A204.1 (cell line): Measurements from ENCODE around the gene MYO15B.
"Not testable (repeated sequence)": the region's sequence is repeated elsewhere in the genome, so short reads cannot be mapped to it uniquely, and the experiment has no call there.

ENCODE experiments used
- FAIRE-seq: peaks from 2 replicates; lab custom pipeline; 2012; peaks lifted over from hg19 to GRCh38; lab: Jason Lieb, UNC

Gene MYO15B

DNA sequence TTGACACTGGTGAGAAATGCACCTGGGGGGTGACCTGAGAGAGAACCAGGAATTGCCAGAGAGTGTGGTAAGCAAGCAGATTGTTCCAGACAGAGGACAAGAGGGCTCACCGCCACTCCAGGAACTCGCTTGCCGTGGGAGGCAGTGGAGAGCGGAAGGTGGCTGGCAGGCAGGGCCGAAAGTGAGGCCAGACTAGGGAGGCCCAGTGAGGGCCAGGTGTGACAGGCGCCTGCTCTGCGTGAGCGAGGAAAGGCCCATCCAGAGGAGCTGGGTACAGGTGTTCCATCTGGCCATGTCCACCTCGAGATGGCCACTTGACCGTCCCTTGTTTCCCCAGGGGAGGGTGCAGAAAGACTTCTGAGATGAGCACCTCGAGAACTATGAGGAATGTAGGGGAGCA, 11.9 kb upstream of the MYO15B start:
- no peak for FAIRE-seq

DNA sequence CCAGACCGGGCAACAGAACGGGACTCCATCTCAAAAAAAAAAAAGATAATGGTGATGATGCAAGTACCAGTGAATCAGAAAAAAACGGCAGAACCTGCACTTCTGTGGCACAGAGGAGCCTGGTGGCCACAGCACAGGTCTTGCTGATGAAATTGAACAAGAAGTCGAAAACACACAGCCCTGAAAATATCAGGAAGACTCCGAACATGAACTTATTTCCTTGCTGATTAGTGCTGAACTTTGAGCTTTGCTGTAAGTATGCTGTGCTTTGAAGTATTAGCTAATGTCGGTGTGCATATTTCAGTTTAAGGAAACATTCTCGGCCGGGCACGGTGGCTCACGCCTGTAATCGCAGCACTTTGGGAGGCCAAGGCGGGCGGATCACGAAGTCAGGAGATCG, 10.9 kb upstream of the MYO15B start:
- FAIRE-seq = no peak

DNA sequence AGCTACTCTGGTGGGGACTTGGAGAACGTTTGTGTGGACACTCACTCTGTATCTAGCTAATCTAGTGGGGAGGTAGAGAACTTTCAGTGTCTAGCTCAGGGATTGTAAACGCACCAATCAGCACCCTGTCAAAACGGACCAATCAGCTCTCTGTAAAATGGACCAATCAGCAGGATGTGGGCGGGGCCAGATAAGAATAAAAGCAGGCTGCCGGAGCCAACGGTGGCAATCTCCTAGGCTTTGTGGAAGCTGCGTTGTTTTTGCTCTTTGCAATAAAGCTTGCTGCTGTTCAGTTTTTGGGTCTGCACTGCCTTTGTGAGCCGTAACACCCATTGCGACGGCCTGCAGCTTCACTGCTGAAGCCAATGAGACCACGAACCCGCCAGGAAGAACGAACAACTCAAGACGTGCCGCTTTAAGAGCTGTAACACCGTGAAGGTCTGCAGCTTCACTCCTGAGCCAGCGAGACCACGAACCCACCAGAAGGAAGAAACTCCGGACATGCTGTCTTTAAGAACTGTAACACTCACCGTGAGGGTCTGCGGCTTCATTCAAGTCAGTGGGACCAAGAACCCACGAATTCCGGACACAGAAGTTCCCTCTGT, 6.4 kb upstream of the MYO15B start:
- FAIRE-seq = not testable (repeated sequence)

DNA sequence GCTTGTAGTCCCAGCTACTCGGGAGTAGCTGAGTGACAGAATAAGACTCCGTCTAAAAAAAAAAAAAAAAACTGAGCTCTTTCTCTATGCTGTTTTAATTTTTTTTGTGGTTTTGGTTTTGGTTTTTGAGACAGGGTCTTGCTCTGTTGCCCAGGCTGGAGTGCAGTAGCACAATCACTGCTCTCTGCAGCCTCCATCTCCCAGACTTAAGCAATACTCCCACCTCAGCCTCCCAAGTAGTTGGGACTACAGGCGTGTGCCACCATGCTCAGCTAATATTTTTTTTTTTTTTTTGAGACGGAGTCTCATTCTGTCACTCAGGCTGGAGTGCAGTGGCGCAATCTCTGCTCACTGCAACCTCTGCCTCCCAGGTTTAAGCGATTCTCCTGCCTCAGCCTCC, 4.4 kb upstream of the MYO15B start:
- FAIRE-seq = not testable (repeated sequence)

DNA sequence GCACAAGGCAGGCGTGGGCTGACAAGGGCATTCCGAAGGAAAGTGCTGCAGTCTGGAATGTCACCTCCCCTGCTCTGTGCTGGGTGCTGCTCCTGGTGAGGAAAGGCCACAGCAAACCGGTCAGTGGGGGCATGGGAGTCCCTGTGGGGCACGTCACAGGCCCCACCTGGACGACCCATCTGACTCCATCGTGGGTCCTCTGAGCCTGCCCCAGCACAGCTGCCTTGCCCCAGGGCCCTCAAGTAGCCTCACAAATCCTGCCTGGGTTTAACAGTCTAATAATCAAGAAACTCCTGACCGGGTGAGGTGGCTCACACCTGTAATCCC, 2.8 kb upstream of the MYO15B start:
- no peak for FAIRE-seq

DNA sequence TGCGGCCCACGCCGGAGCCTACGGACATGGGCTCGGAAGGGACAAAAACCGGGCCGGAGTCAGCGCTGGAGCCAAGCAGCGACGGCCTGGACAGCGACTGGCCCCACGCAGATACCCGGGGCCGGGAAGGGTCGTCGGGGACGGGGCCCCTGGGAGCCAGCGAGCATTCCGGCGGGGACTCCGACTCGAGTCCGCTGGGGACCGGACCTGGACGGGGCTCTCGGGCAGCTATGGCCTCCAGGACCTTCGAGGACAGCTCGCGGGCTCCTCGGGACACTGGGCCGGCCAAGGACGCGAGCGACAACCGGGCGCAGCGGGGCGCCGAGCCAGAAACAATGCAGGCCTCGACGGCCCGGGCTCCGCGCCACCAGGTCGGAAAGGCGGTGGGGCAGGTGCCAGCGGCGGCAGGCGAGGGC, 1.0 kb downstream of the MYO15B start:
- FAIRE-seq = no peak

DNA sequence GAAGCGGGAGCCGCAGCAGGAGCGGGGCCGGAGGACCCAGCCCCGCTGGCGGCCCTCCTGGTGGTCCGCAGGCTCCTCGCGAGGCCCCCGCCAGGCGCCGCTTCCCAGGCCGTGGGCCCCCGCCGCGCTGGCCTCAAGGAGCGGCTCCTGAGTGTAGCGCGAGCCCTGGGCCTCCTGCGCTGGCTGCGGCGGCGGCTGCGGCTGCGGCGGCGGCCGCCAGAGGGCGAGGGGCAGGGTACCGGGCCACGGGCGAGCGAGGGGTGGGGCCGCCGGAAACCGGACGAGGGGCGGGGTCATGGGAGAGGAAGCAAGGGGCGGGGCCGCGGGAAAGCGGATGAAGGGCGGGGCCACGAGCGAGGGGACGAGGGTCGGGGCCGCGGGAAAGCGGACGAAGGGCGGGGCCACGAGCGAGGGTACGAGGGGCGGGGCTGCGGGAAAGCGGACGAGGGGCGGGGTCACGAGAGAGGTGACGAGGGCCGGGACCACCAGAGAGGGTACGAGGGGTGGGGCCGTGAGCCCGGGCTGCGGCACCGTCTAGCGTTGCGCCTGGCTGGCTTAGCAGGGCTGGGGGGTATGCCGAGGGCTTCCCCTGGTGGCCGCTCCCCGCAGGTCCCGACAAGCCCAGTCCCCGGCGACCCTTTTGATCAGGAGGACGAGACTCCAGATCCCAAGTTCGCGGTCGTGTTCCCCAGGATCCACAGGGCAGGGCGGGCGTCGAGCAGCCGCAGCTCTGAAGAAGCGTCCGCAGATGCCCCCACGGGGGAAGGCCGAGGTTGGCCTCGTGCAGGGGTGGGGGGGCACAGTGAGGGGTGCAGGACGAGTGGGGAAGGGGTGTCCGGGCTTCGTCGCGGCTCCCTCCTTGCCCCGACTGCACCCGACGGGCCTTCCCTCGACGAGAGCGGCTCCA, 1.7 kb downstream of the MYO15B start:
- no peak for FAIRE-seq

DNA sequence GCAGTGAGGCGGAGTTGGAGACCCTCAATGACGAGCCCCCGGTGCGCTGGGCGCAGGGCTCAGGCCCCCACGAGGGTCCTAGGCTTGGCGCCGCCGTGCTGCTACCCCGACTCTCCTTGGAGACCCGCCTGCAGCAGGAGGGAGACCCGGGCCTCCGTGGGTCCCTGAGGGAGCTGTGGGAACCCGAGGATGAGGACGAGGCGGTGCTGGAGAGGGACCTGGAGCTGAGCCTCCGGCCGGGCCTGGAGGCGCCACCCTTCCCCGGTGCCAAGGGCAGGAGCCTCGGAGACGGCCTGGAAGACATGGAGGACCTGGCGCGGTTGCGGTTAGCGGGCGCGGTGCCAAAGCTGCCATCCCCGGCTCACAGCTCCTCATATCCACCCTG, 2.3 kb downstream of the MYO15B start:
- no peak for FAIRE-seq

DNA sequence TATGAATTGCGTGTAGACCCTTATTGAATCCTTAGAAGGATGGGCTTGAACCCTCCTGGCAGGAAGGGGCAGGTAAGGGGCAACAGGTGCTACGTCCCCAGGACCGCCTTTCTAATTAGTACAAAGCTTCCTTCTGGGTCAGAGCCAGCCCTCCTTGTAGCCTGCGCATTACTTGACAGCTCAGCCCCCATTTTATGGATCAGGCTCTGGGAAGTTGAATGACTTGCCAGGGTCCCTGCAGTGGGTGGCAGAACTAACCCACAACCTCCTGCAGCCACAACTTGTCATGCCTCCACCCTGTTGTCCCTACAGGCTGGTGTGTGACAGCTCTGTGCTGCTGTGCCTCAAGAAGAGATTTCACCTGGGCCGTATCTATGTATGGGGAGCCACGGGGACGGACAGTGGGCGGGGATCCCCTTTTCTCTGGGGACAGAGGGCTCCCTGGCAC, 2.7 kb downstream of the MYO15B start:
- FAIRE-seq = no peak

DNA sequence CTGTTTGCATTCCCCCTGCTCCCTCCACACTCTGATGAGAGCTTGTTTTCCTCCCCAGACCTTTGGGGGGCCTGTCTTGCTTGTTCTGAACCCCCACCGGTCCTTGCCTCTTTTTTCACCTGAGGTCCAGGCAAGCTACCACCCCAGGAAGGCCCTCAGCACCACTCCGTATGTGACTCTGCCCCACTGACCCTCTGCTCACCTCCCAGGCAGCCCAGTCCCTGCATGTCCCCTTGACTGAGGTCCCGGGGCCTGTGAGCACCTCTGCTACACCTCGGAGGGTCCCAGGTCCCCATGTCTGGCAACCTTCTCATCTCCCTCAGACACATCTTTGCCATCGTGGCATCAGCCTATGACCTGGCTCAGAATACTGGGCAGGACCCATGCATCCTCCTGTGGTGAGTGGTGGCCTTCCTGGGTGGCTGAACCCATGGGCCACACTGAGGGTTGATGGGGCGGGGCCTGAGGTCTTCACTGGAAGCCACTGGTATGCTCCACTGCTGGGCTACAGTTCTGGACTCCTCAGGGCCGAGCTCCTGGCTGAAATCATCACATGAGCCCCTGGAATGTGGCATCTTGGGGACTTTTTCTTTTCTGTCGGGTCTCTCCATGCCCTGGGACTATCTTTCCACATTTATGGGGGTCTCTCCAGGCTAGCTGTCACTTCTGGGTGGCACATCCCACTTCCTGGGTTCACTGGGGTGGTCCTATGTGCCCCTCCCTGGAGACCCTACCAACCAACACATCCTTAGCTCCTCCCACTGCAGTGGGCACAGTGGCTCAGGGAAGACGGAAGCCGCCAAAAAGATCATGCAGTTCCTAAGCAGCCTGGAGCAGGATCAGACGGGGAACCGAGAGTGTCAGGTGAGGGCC, 3.5 kb downstream of the MYO15B start:
- no peak for FAIRE-seq

DNA sequence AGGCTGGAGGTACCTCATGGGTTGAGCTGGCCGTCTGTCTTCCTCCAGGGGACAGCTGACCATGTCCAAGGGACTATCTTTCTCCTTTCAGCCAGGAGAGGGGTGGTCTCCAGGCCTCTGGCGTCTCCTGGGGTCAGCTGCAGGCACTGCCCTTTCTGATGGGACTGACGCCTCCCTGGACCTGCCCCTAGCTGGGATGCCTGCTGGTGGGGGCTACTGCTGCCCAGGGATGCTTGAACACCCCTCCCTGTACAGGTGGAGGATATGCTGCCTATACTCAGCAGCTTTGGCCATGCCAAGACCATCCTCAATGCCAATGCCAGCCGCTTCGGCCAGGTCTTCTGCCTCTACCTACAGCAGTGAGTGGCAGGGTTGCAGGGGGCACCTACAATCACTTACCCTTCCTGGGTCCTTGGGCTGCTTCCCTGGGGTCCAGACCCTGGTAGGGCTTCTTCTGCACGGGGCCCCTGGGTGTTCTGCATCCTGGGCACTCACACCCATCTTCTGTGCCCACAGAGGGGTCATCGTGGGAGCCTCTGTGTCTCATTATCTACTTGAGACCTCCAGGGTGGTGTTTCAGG, 4.2 kb downstream of the MYO15B start:
- FAIRE-seq = no peak

DNA sequence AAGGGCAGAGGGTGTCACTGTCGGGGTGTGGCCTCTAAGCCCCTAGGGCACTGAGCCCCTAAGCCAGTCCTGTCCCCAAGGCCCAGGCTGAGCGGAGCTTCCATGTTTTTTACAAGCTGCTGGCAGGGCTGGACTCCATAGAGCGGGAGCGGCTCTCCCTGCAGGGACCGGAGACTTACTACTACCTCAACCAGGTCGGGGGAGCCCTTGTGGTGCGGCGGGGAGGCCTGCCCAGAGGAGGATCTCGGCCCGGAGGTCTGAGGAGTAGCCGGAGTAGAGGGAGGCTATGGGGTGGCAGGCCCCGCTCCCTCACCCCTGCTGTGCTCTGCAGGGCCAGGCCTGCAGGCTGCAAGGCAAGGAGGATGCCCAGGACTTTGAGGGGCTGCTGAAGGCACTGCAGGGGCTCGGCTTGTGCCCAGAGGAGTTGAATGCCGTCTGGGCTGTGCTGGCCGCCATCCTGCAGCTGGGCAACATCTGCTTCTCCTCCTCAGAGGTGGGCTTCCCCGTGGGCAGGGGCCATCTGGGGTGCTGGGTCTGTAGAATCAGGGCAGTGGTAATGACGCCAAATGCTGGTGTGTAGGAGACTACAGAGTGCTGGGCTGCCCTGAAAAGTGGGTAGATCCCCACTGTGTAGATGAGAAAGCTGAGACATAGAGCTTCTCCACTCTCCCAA, 4.9 kb downstream of the MYO15B start:
- FAIRE-seq = no peak

DNA sequence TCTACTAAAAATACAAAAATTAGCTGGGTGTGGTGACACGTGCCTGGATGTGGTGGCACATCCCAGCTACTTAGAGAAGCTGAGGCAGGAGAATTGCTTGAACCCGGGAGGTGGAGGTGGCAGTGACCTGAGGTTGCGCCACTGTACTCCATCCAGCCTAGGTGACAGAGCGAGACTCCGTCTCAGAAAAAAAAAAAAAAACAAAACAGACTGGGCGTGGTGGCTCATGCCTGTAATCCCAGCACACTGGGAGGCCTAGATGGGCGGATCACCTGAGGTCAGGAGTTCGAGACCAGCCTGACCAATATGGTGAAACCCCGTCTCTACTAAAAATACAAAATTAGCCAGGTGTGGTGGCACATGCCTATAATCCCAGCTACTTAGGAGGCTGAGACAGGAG, 5.8 kb downstream of the MYO15B start:
- FAIRE-seq = not testable (repeated sequence)

DNA sequence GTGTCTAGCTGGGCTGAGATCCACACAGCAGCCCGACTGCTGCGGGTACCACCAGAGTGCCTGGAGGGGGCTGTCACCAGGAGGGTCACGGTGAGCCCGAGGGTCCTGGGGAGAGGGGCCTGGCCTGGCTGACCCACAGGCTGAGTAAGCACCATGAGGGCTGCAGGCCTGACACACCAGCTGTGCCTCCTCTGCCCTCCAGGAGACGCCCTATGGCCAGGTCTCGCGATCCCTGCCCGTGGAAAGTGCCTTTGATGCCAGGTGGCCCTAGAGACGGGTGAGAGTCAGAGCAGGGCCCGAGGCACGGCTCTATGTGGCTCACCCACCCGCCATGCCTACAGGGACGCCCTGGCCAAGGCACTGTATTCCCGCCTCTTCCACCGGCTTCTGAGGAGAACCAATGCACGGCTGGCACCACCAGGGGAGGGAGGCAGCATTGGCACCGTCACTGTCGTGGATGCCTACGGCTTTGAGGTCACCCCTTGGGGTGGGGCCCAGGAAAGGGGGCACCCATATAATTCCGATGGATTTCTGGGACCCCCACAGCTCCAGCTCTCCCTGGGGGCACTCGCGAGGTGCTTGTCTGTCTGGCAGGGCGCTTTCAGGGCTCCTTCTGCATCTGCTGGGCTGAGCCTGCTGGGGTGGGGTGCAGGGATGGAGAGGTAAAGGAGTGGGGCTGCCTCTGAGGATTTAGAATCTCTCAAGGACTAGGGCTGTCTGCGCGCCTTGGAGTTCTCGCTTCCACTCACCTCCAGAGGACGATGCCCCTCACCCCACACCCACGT, 7.1 kb downstream of the MYO15B start:
- no peak for FAIRE-seq

DNA sequence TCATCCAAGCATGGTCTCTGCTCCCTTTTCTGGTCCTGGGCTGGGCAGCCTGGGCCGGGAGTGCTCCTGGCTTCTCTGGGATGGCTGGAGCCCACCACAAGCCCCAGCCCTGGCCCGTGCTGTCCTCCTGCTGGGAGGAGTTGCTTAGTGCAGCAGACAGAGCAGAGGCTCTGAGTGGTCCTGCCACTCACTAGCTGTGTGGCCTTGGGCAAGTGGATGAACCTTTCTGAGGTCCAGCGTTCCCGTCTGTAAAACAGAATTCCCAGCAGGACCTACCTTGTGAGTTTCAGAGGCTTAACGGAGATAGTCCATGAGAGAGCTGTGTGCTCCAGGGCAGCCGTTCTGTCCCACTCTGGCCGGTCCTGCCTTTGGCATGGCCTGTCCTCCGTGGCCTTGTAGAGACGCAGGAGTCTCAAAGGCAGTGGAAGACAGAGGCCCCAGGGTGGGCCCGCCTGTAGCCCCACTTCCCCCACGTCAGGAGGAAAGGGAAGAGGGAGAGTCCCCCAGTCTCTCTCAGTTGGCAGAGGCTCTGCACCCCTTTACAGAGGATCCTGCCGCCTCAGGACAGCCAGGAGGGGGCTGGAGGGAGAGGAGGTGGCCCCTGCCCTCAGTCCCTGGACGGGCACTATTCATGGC, 7.8 kb downstream of the MYO15B start:
- no peak for FAIRE-seq

DNA sequence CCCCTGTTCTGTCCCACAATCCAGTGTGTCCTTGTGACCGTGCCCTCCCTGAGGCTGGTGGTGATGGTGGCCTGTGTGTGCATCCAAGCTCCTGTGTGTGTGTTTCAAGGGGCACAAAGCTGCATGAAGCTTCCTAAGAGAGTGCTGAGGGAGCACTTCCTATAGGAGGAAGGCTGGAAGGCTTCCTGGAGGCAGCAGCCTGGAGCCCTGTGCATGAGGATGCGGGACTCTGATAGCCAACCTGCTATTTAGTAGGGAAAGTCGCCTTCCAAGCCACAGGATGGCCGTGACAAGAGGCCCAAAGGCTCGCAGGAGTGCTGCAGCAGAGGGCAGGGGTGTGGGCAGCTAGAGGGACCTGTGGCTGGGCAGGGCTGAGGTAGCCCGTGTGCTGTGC, 8.3 kb downstream of the MYO15B start:
- no peak for FAIRE-seq

DNA sequence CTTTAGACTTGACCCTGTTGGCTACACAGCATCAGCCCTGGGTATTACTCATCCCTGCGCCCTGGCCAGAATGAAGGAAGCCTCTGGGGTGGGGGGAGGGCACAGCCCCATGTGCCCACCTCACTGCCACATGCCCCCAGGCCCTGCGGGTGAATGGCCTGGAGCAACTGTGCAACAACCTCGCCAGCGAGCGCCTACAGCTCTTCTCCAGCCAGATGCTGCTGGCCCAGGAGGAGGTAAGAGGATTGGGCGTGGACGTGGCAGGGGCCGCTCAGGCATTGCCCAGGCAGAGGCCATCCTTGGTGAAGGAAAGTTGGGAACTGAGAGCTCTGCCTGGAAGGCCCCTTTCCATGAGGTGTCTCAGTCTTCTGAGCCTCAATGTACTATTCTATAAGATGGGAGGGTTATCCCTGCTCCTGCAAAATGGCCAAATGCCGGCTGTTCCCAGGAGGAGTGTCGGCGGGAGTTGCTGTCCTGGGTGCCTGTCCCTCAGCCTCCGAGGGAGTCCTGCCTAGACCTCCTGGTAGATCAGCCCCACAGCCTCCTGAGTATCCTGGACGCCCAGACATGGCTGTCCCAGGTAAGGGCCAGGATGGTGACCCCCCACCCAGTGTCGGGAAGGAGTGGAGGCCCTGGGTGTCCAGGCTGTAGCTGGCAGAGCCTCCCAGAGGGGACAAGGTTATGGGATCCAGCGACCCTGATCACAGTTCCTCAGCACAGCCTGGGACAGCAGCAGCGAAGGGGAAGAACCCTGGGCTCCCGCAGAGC, 8.9 kb downstream of the MYO15B start:
- no peak for FAIRE-seq

DNA sequence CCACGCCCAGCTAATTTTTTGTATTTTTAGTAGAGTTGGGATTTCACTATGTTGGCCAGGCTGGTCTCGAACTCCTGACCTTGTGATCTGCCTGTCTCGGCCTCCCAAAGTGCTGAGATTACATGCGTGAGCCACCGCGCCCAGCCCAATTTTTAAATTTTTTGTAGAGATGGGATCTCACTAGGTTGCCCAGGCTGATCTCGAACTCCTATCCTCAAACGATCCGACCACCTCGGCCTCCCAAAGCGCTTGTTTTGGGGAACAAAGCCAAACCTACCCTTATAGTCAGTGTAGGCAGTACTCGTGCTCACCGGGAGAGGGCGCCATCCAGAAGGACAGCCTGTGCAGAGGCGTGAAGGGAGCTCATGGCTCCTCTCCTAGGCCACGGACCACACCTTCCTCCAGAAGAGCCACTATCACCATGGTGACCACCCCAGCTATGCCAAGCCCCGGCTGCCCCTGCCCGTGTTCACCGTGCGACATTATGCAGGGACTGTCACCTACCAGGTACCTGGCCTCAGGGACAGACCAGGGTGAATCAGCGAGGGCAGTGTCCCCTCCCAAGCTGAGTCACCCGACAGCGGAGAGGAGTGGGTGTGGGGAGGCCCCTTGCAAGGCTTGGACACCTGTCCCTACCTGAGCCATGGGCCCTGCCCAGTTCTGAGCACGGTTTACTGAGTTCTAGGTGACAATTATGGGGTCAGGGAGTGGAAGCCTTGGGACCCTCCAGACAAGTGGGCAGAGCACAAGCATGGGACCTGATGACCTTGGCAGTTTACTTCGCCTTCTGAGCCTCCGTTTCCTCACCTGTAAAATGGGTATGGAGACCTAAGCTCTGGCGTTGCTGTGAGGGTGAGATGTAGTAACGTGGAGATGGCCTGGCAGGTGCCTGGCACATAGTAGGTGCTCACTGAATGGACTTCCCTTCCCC, 13.7 kb downstream of the MYO15B start:
- FAIRE-seq = no peak

DNA sequence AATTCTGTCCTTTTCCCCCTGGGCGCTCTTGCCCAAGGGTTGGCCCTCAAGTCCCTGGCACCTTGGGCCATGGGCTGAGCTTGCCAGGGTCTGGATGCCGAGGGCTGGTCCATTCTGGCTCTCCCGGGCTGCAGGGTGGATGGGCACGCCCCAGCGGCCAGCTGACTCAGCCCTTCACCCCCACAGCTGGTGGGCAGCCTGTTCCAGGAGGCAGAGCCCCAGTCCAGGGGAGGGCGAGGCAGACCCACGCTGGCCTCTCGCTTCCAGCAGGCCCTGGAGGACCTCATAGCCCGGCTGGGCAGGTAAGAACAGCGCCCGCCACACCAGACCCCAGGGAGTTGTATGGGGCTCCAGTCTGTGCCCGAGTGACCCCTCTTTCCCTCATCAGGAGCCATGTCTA, 15.0 kb downstream of the MYO15B start:
- no peak for FAIRE-seq
